K562 (cell line): ENCODE results near the gene MTPN. TPM values are rescaled to one million over a fixed set of nuclear protein-coding genes. Genes with fewer than 3 reads are reported as not detected.
A peak's percentile ranks its signal among the peaks of the same experiment; 100 is the strongest.

ENCODE experiments used
- ATAC-seq: fragments of 200-7000 bp; cut with Tn5 transposase; 3 replicates; pipeline ENCODE4 v1.9.1; 2020; ENCODE audit warnings: moderate library complexity
- BruUV-seq: library from RNA; stranded (reverse); fragments of 400-500 nt; replicated peaks from 2 replicates; lab custom pipeline; 2021; lab: Mats Ljungman, UMichigan
- CTCF ChIA-PET: fragments of 300-600 bp; formaldehyde crosslinking; extraction: SDS; loops from one replicate; lab custom pipeline; 2021; ENCODE audit warnings: low intra/inter-chr PET ratio; lab: Yijun Ruan, JAX
- POLR2A ChIA-PET: fragments of 300-600, 350-650 bp; sonication (Branson Sonifier 250); formaldehyde crosslinking; extraction: SDS; loops from one replicate; lab custom pipeline; 2021; ENCODE audit warnings: antibody characterized with exemption, inconsistent platforms; lab: Yijun Ruan, JAX
- DNase-seq, 4 experiments: peaks; one replicate each; pipeline versions ENCODE4 v3.0.0 to v3.0.0-alpha.2; 2011 to 2018; ENCODE audit warnings: low spot score in 3 of 4, mixed read lengths in 3 of 4; ENCODE audit errors: extremely low read depth in 1 of 4
- FAIRE-seq: peaks from 2 replicates; lab custom pipeline; 2011; peaks lifted over from hg19 to GRCh38; lab: Jason Lieb, UNC
- H2AFZ ChIP-seq: 2 replicates; pipeline ENCODE4 v1.6.0; 2011; ENCODE audit warnings: low read depth, low read length, control low read depth, inconsistent platforms
- H3K27ac ChIP-seq: fragments of 200-600 bp; 3 replicates; pipeline ENCODE4 v1.8.0; 2011; ENCODE audit warnings: low read depth, mild to moderate bottlenecking, control low read depth, inconsistent platforms, low read length, moderate library complexity, mixed read lengths; ENCODE audit errors: extremely low read depth
- H3K27me3 ChIP-seq, 2 experiments: fragments of 300-600 bp in 1 of 2; 2 replicates in 1 of 2; 3 replicates in 1 of 2; pipeline versions ENCODE4 v1.6.0 to v1.8.0; 2011; ENCODE audit warnings: inconsistent platforms in 2 of 2, low read length in 2 of 2, mild to moderate bottlenecking in 1 of 2, mixed read lengths in 1 of 2, moderate library complexity in 1 of 2; ENCODE audit not compliant: control insufficient read depth in 2 of 2, insufficient read depth in 2 of 2
- H3K36me3 ChIP-seq: fragments of 300-600 bp; 3 replicates; pipeline ENCODE4 v1.8.0; 2011; ENCODE audit warnings: mild to moderate bottlenecking, low read length, inconsistent platforms; ENCODE audit not compliant: control insufficient read depth, insufficient read depth
- H3K4me1 ChIP-seq, 2 experiments: fragments of 200-600 bp in 1 of 2; replicated peaks in 1 of 2; 2 replicates in 1 of 2; 3 replicates in 1 of 2; pipeline versions ENCODE4 v1.5.1 to v1.8.0; 2011; ENCODE audit warnings: inconsistent platforms in 2 of 2, low read length in 2 of 2, mild to moderate bottlenecking in 1 of 2, mixed read lengths in 1 of 2, moderate library complexity in 1 of 2; ENCODE audit not compliant: control insufficient read depth in 2 of 2, insufficient read depth in 2 of 2
- H3K4me2 ChIP-seq: 2 replicates; pipeline ENCODE4 v1.6.1; 2011; ENCODE audit warnings: low read length, control low read depth, inconsistent platforms, mixed read lengths; ENCODE audit not compliant: insufficient read depth
- H3K4me3 ChIP-seq: fragments of 200-600 bp; sonication (generic), shearing (Covaris generic); 2 replicates; pipeline ENCODE4 v1.5.1; 2016; ENCODE audit warnings: control low read depth, inconsistent platforms
- H3K79me2 ChIP-seq: fragments of 200-600 bp; 3 replicates; pipeline ENCODE4 v1.8.0; 2011; ENCODE audit warnings: low read length, inconsistent platforms; ENCODE audit not compliant: control insufficient read depth, insufficient read depth
- H3K9ac ChIP-seq, 2 experiments: 2 replicates each; pipeline versions ENCODE4 v1.6.0 to v1.6.1; 2011; ENCODE audit warnings: low read depth in 2 of 2, low read length in 2 of 2, control low read depth in 1 of 2, inconsistent platforms in 1 of 2, mild to moderate bottlenecking in 1 of 2, mixed read lengths in 1 of 2; ENCODE audit not compliant: insufficient read depth in 1 of 2
- H3K9me1 ChIP-seq: one replicate; pipeline ENCODE4 v1.6.0; 2011; ENCODE audit warnings: inconsistent platforms, mild to moderate bottlenecking, low read length, moderate library complexity; ENCODE audit not compliant: control insufficient read depth, insufficient read depth
- H3K9me3 ChIP-seq: replicated peaks from 2 replicates; pipeline ENCODE4 v1.5.1; 2011; ENCODE audit warnings: low read depth, low read length, inconsistent platforms; ENCODE audit not compliant: control insufficient read depth, insufficient read depth
- H4K20me1 ChIP-seq: replicated peaks from 2 replicates; pipeline ENCODE4 v1.6.1; 2011; ENCODE audit warnings: low read length, inconsistent platforms, mixed read lengths; ENCODE audit not compliant: control insufficient read depth, insufficient read depth
- ARHGAP35 ChIP-seq: fragments of 450-650 bp; IDR thresholded peaks from 2 replicates; pipeline ENCODE4 v1.6.1; 2018; ENCODE audit not compliant: partially characterized antibody
- ARNT ChIP-seq, 2 experiments: fragments of 450-650 bp; IDR thresholded peaks; 2 replicates each; pipeline ENCODE4 v1.6.1; 2016; ENCODE audit warnings: mild to moderate bottlenecking in 1 of 2
- BMI1 ChIP-seq: fragments of 150-350 bp; IDR thresholded peaks from 2 replicates; pipeline ENCODE4 v1.6.1; 2014; ENCODE audit warnings: low read length
- CREM ChIP-seq: IDR thresholded peaks from 2 replicates; pipeline ENCODE4 v1.6.1; 2014; ENCODE audit warnings: antibody characterized with exemption, low read depth
- HDAC3 ChIP-seq: fragments of 450-650 bp; IDR thresholded peaks from 2 replicates; pipeline ENCODE4 v1.6.1; 2018; ENCODE audit warnings: borderline replicate concordance, mild to moderate bottlenecking, moderate library complexity; ENCODE audit not compliant: partially characterized antibody
- KHSRP ChIP-seq: fragments of 450-650 bp; IDR thresholded peaks from 2 replicates; pipeline ENCODE4 v1.6.1; 2017
- MNT ChIP-seq, 2 experiments: fragments of 450-650 bp; conservative IDR thresholded peaks; 2 replicates each; pipeline ENCODE4 v1.6.1; 2017; ENCODE audit warnings: mild to moderate bottlenecking in 2 of 2, moderate library complexity in 2 of 2
- PHB ChIP-seq: fragments of 250-450 bp; sonication (Bioruptor Pico); IDR thresholded peaks from 2 replicates; pipeline ENCODE4 v1.5.0; 2021
- RAD51 ChIP-seq: fragments of 450-650 bp; IDR thresholded peaks from 2 replicates; pipeline ENCODE4 v1.7.1; 2016; ENCODE audit warnings: low read depth, mild to moderate bottlenecking, borderline replicate concordance
- SMARCE1 ChIP-seq: fragments of 450-650 bp; IDR thresholded peaks from 2 replicates; pipeline ENCODE4 v1.7.1; 2016; ENCODE audit warnings: mild to moderate bottlenecking
- TFE3 ChIP-seq: fragments of 450-650 bp; formaldehyde crosslinking; IDR thresholded peaks from 2 replicates; pipeline ENCODE4 v1.4.0; 2020; ENCODE audit warnings: mild to moderate bottlenecking, mixed read lengths
- ZBTB11 ChIP-seq, 3 experiments: fragments of 200-800 bp in 1 of 3; fragments of 250-450 bp in 1 of 3; fragments of 450-650 bp in 1 of 3; sonication (Bioruptor Pico) in 1 of 3; sonication (Bioruptor generic) in 1 of 3; formaldehyde crosslinking in 1 of 3; IDR thresholded peaks; 2 replicates each; pipeline versions ENCODE4 v1.6.1 to v1.8.0; 2016 to 2022; ENCODE audit warnings: mild to moderate bottlenecking in 2 of 3, missing genetic modification characterization in 2 of 3, missing compliant biosample characterization in 1 of 3, moderate library complexity in 1 of 3
- ZBTB7A ChIP-seq: IDR thresholded peaks from 2 replicates; pipeline ENCODE4 v1.6.1; 2011; ENCODE audit warnings: low read depth, mild to moderate bottlenecking, low read length, moderate library complexity, borderline replicate concordance; ENCODE audit not compliant: control insufficient read depth
- ZNF57 ChIP-seq: fragments of 450-650 bp; formaldehyde crosslinking; IDR thresholded peaks from 2 replicates; pipeline ENCODE4 v1.4.0; 2020; ENCODE audit warnings: mild to moderate bottlenecking, moderate library complexity
- WGBS: fragments of 100-300 bp; shearing (Covaris generic); methylation state at CpG from one replicate; pipeline ENCODE4 v1.1.6; 2016; ENCODE audit warnings: low coverage, mixed read lengths; ENCODE audit not compliant: insufficient coverage; ENCODE audit errors: missing lambda C conversion rate; 5-methylcytosine and 5-hydroxymethylcytosine counted together
- in situ Hi-C: fragments of 300-500 bp; cut with MboI; formaldehyde crosslinking; loops from 4 replicates; pipeline ENCODE4 v1.15.0; 2018; ENCODE audit warnings: inconsistent platforms, mixed read lengths
- intact Hi-C: fragments of 100-400 bp; cut with micrococcal nuclease; formaldehyde crosslinking; loops from 2 replicates; pipeline ENCODE4 v1.14.2; 2022
- polyA plus RNA-seq, 8 experiments: library from polyadenylated mRNA; depleted of rRNA in 4 of 8; stranded (reverse) in 5 of 8; unstranded in 3 of 8; fragments of >200 nt; fragmentation: Nextera tagmentation in 2 of 8; fragmentation: Illumina TruSeq in 1 of 8; extraction: Ambion mirVana in 2 of 8; extraction: Trizol in 1 of 8; gene quantifications; 2 replicates each; pipeline versions ENCODE4 v1.2.1 to v1.2.3, GENCODE V29; 2011 to 2014; ENCODE audit warnings: inconsistent platforms in 1 of 8, missing spikeins in 1 of 8
- total RNA-seq, 7 experiments: library from RNA; depleted of rRNA in 6 of 7; stranded (reverse); fragments of >200 nt in 6 of 7; fragmentation: Illumina TruSeq in 2 of 7; extraction: Trizol in 2 of 7; gene quantifications; 2 replicates each; pipeline versions ENCODE4 v1.2.1 to v1.2.3, GENCODE V29; 2011 to 2021; ENCODE audit warnings: low replicate concordance in 1 of 7

Gene MTPN
- total and polyA plus RNA-seq, 9 of the 15 experiments (the other 6 are each of a cell fraction or from before 2014, with no cell fraction given) = 68.5 to 261 (median 156) TPM

GRCh38 chr7:135929722-135930141, 47.4 kb downstream of the MTPN start (continued):
- TF ChIP-seq ARNT (IDR thresholded peaks at IDR 0.05) (peak; percentile 69; a peak in 3 of 4 replicates), SMARCE1 (peak; percentile 82), ARHGAP35 (no peak), CREM (peak; percentile 74), PHB (CRISPR knock-in tag) (no peak), MNT (conservative IDR thresholded peaks at IDR 0.05) (peak in 1 of 2 experiments; percentile 63; a peak in 2 of 4 replicates), HDAC3 (peak; percentile 77), RAD51 (no peak), ZBTB7A (no peak)

GRCh38 chr7:135929249-135929648, 47.9 kb downstream of the MTPN start:
- H3K4me2 ChIP-seq = no peak overlapping the region
- whole genome bisulfite sequencing = 60% methylated on average over 2 of the region's 2 CpGs
- FAIRE-seq (no peak), ATAC-seq (peak; percentile 27), DNase-seq (no peak)
- BruUV-seq = no TSS peak
- H3K79me2 ChIP-seq = peaks cover 55% of the 10 kb centered on the region
- H3K9ac ChIP-seq = no peak overlapping the region
- ChIA-PET CTCF (no interaction called here), POLR2A (interaction anchor here (0.6 to 7.1 kb wide), 6 partner anchors 9 to 405 kb away, joined by 3 to 45 read pairs (median 4); no protein-coding TSS in a partner anchor)
- no peaks in the 10 kb centered on the region for H3K9me1 ChIP-seq
- no peaks in the 10 kb centered on the region for H3K9me3 ChIP-seq
- no peak overlapping the region for H2AFZ ChIP-seq
- no peaks in the 10 kb centered on the region for H3K27me3 ChIP-seq
- peaks cover 48% of the 10 kb centered on the region for H3K36me3 ChIP-seq
- peaks cover 14% of the 10 kb centered on the region; the same call in 1 of the 2 replicates for H4K20me1 ChIP-seq
- intact Hi-C loops = loop anchor here (5.0 to 10.0 kb wide), 2 partner anchors 46 to 102 kb away; partner anchors contain the start of gene MTPN
- H3K27ac ChIP-seq = no peak overlapping the region
- H3K4me1 ChIP-seq = peaks cover 19 to 52% of the 10 kb centered on the region in 2 experiments
- H3K4me3 ChIP-seq = no peak overlapping the region
- in situ Hi-C loops = no loop called here
- TF ChIP-seq ZBTB11 (CRISPR knock-in tag; IDR thresholded peaks at IDR 0.05) (0 out of 6 replicates have a peak, but pooled peaks of 1 of the 3 experiments have one; percentile 6), KHSRP (no peak), BMI1 (no peak), ZNF57 (CRISPR knock-in tag) (no peak), TFE3 (CRISPR knock-in tag) (no peak)
